HTR-8/SVneo (cell line): Measurements from ENCODE around the gene HSD11B1L.

Experiments used
- DNase-seq: peaks from one replicate; pipeline ENCODE4 v3.0.0; 2011; ENCODE audit warnings: low spot score, mixed read lengths; ENCODE audit not compliant: insufficient read length
- FAIRE-seq: peaks from 2 replicates; lab custom pipeline; 2011; peaks lifted over from hg19 to GRCh38; lab: Jason Lieb, UNC

The HSD11B1L gene

GRCh38 chr19:5680437-5681368, at the start of gene HSD11B1L, which contains the start of gene MICOS13:
HSD11B1L (plus strand) TSS chr19:5681027; CDS start chr19:5684833, 3,806 bp downstream.
MICOS13 (minus strand) TSS chr19:5680516; CDS start chr19:5680486, 30 bp downstream.
- FAIRE-seq (peak; percentile 70), DNase-seq (peak; percentile 98)

DNA sequence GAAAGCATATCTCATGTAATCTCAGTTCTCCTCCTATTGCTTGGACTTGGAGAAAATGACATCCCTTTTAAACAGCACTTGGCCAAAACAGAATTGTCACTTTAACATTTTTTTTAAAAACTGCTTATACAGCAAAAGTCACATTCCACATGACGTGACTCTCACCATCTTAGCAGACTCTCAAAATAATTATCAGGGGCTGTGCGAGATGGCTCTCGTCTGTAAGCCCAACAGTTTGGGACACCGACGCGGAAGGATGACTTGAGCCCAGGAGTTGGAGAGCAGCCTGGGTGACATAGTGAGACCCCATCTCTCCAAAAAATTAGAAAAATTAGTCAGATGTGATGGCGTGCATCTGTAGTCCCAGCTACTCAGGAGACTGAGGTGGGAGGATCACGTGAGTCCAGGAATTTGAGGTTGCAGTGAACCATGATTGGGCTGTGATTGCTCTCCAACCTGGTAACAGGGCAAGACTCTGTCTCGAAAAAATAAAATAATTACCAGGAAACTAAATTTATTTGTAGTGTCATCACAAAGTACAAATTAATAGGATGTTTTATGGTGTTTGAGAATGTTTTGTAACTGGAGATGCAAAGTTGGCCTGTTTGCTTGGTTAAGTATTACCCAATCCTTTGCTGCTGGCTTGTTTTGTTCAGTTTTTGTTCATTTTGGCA, 49.1 kb upstream of the HSD11B1L start:
- DNase-seq, result no peak
- no peak for FAIRE-seq

DNA sequence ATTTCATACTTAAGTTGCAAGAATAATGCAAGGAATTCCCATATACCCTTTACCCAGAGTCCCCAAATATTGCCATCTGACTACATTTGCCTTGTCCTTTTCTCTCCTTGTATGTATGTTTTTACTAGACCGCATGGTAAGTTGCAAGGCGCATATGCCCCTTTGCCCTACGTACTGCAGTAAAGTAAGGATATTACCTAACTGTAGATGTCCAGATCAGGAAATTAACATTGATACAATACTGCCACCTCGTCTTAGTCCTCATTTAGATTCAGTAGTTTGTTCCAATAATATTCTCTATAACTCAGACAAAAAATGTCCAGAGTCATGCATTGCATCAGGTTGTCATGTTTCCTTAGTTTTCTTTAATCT, 48.6 kb upstream of the HSD11B1L start:
- DNase-seq (no peak), FAIRE-seq (no peak)

- DNase-seq (no peak), FAIRE-seq (no peak)
Observed at GRCh38 chr19:5632657-5633056, 48.2 kb upstream of the HSD11B1L start.

DNA sequence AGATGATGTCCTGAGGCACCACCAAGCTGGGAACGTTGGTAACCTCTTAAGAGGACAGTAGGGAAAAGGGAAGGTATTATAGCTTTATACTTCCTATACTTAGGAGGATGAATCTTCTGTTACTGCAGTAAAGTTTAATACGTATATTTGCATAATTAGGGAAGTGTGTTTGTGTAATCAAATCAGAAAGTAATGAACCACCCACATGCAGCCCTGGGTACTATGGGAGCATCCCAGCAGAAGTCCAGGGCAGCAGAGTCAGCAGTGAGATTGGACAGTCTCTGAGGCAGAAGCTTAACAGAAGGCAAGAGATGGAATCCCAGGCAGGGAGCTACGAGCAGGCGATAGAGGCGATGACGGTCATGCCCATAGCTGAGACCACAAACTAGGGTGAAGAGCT, 45.4 kb upstream of the HSD11B1L start:
- DNase-seq (no peak), FAIRE-seq (no peak)

DNA sequence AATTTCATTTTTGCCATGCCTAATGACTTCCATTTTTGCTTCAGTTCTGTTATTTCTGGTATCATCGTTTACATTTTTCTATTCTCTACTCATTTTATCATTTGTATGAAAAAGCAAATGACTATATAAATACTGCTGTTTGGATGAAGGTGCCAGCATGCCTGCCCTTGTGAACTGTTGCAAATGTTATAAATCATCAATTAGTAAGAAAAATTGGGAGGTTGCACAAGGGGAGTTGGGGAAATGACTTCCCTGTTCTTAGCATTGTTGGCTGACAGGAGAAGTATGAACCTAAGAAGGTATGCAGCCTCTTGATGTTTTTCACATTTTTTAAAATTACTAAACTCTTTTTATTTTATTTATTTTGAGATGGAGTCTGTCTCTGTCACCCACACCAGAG, 42.9 kb upstream of the HSD11B1L start:
- no peak for FAIRE-seq

GRCh38 chr19:5641171-5641570, 39.7 kb upstream of the HSD11B1L start:
- DNase-seq (no peak), FAIRE-seq (no peak)

More for the DNA sequence above, 42.9 kb upstream of the HSD11B1L start:
- no peak for DNase-seq

DNA sequence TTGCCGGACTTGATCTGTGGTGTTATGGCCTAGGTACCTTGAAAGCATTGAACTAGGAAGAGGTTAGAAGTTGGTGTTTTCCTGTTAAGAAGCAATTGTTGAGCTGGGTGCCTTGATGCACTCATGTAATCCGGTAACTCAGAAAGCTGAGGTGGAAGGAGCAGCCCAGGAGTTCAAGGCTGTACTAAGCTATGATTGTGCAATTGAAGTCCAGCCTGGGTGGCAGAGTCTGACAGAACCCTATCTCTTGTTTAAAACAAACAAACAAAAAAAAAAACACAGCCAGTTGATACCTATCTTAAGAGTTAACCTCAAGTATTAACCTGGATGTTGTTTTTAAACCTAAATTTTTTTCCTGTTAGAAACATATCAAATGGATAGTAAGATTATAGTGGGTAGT, 38.6 kb upstream of the HSD11B1L start:
- DNase-seq (no peak), FAIRE-seq (no peak)

DNA sequence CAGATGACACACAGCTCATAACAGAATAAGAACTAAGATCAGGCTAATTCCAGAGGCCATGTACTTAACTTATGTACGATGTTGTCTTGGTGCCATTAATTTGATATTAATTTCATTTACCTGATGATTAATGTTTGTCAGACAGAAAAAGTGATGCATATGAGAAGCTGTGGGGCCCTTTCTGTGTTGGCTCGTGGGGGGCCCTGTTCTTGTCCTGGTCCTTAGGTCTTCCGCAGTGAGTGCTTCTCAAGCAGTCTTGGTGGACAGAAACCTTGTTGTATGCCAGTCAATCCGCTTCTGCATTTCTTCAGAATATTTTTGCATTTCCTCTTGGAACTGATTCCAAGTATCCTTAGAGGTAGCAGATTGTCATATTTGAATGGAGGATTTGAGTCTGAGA, 37.8 kb upstream of the HSD11B1L start:
- FAIRE-seq (no peak), DNase-seq (no peak)

DNA sequence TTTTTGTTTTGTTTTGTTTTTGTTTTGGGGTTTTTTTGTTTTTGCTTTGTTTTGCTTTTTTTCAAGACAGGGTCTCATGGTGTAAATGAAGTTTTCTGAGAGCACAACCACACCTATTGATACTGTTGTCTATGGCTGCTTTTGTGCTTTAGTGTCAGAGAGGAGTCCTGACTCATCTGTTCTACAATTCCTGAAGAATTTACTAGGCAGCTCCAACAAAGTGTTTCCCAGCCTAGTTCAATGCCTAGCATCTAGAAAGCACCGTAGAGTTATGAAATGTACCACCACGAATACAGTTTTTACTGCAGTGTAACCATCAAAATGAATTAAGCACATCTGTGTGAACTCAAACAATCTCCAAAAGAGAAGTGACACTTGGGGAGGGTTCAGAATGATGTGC, 36.8 kb upstream of the HSD11B1L start:
- FAIRE-seq (no peak), DNase-seq (no peak)

DNA sequence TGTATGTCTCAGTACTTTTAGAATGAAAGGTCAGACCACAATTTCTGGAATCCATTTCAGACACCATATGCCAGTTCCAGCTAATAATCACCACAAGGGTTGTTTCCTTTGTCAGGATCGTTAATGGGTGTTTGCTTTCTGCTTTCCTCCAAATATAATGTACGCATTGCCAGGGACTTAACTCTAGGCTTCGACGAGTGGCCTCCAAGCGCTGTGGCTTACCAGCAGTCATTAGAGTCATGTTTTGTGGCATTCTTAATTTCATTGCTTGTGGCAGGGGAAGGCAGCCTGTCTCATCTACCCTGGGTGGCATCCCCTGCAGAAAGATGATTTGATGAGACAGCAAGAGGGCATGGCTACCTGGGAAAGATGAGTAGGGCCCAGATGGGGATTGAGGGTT, 35.4 kb upstream of the HSD11B1L start:
- FAIRE-seq (no peak), DNase-seq (no peak)

- no peak for FAIRE-seq
- DNase-seq, result no peak
Observed at GRCh38 chr19:5646703-5647102, 34.1 kb upstream of the HSD11B1L start.

DNA sequence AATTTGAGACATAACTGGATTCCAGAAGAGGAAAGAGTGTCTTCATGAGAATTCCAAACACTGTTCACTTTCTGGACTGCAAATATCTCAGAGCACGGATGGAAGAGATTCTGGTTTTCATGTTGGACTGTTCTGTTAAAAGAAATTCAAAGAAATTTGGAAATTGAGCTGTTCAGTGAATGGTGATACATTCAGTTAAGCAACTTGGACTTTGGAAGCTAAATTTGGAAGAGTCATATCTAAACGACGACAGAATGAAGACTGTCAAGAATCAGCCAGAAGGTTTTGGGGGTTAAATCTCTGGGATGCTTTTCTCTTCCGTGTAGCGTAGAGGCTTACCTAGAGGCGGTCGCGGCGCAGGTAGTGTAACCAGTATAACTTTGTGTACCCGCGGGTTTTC, 32.4 kb upstream of the HSD11B1L start:
- FAIRE-seq (no peak), DNase-seq (no peak)

DNA sequence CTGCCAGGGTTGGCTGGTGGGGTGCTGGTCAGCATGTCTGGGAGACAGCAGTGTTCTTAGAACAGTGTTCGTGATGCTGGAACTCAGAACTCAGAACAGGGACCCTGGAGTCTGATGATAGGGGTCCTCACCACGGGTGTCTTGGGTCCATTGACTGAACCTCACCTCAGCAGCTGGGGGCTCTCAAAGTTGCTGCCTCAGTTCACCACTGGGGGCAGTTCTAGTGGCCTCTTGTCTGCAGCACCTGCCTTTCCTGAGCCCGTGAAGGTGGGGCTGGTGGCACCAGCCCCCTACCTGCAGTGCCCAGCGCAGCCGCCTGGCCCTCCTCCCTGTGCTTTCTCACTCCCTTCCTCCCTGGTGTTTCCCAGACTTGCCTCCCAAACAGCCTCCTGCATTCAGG, 29.5 kb upstream of the HSD11B1L start:
- DNase-seq (no peak), FAIRE-seq (no peak)

DNA sequence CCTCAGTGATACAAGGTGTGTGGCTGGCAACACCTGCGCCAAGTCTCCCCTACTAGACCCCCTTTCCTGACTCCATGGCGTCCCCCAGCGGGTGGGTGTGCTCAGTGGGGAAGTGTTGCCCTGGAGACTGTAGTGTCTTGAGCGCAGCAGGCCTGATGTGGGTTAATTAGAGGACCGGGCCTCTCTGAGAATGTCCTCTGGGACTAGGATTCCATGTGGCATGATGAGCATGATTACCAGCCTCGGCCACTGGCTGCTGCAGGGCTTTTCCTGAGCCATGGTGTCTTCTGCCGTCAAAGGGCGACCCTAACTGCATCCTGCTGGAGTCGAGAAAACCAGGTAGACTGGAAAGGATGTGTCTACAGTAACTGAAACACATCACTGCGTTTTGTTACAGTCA, 28.6 kb upstream of the HSD11B1L start:
- FAIRE-seq, result no peak
- DNase-seq, result no peak

GRCh38 chr19:5654931-5655330, 25.9 kb upstream of the HSD11B1L start:
- DNase-seq, result no peak
- FAIRE-seq, result no peak

DNA sequence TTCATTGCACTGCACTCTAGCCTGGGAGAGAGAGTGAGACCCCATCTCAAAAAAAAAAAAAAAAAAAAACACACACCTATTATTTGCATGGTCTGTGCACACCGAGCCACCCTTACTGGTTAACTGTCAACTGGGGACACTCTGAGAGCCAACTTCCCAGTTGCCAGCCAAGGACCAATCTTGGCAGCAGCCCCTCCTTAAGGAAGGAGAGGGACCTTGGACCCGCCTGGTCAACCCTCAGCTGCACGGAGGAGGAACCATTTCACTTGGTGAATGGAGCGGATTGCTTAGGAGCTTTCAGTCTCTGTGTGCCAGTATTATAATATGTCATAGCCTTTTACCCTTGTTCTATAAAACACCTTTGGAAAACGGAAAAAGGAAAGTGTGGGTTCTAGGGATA, 25.4 kb upstream of the HSD11B1L start:
- DNase-seq, result no peak

GRCh38 chr19:5661483-5661882, 19.3 kb upstream of the HSD11B1L start:
- DNase-seq (no peak), FAIRE-seq (no peak)

More for the DNA sequence above, 25.4 kb upstream of the HSD11B1L start:
- no peak for FAIRE-seq

- no peak for FAIRE-seq
Observed at GRCh38 chr19:5663904-5664303, 16.9 kb upstream of the HSD11B1L start.

GRCh38 chr19:5664515-5664914, 16.3 kb upstream of the HSD11B1L start:
- FAIRE-seq (peak; percentile 4), DNase-seq (no peak)

More at GRCh38 chr19:5663904-5664303, 16.9 kb upstream of the HSD11B1L start:
- no peak for DNase-seq

- FAIRE-seq (no peak), DNase-seq (no peak)
Observed at GRCh38 chr19:5665781-5666513, 14.9 kb upstream of the HSD11B1L start.
